Measurements from ENCODE around the gene AP3D1. TPM values are rescaled to one million over a fixed set of nuclear protein-coding genes. Genes with fewer than 3 reads are reported as not detected.
A peak's percentile ranks its signal among the peaks of the same experiment; 100 is the strongest.
"Not testable (repeated sequence)": the region's sequence is repeated elsewhere in the genome, so short reads cannot be mapped to it uniquely, and the experiment has no call there.

Gene AP3D1
- total RNA-seq, 1 donor from 2014 or later, result 109 TPM

- intact Hi-C loops (cut with DNase I), result no loop called here
Measured at GRCh38 chr19:2097886-2098327, 53.5 kb downstream of the AP3D1 start.

GRCh38 chr19:2097203-2097885, 54.0 kb downstream of the AP3D1 start:
- no peaks in the 10 kb centered on the region for H3K27me3 ChIP-seq
- H3K4me3 ChIP-seq, result peak overlapping the region; percentile 41
- DNase-seq (no peak), ATAC-seq (no peak)
- no peak for TF ChIP-seq CTCF (IDR thresholded peaks at IDR 0.05)
- no peaks in the 10 kb centered on the region for H3K9me3 ChIP-seq
- peak overlapping the region; percentile 39 for H3K27ac ChIP-seq
- peaks cover 36% of the 10 kb centered on the region for H3K36me3 ChIP-seq
- intact Hi-C loops (cut with DNase I), result no loop called here
- H3K4me1 ChIP-seq, result peaks cover 37% of the 10 kb centered on the region

More at GRCh38 chr19:2097886-2098327, 53.5 kb downstream of the AP3D1 start:
- Histone ChIP-seq H3K4me1 (peaks cover 32% of the 10 kb centered on the region), H3K27ac (no peak overlapping the region), H3K4me3 (no peak overlapping the region), H3K9me3 (no peaks in the 10 kb centered on the region), H3K27me3 (no peaks in the 10 kb centered on the region), H3K36me3 (peaks cover 42% of the 10 kb centered on the region)
- ATAC-seq (no peak), DNase-seq (no peak)
- TF ChIP-seq CTCF (IDR thresholded peaks at IDR 0.05), result no peak

- Histone ChIP-seq H3K27me3 (no peaks in the 10 kb centered on the region), H3K9me3 (no peaks in the 10 kb centered on the region), H3K4me3 (peak within 1 kb of the TSS; percentile 83), H3K36me3 (peaks cover 29% of the 10 kb centered on the region), H3K27ac (peak within 1 kb of the TSS; percentile 96), H3K4me1 (peaks cover 44% of the 10 kb centered on the region)
- peak; percentile 90 for ATAC-seq
- DNase-seq, result peak; percentile 100
- peak; percentile 56 for TF ChIP-seq CTCF (IDR thresholded peaks at IDR 0.05)
- intact Hi-C loops (cut with DNase I), result no loop called here
Measured at GRCh38 chr19:2096480-2097202, 54.7 kb downstream of the AP3D1 start, which contains the start of gene IZUMO4. TSS of gene IZUMO4 (plus strand) at chr19:2096915. CDS start at chr19:2096946, 31 bp downstream.

- no peaks in the 10 kb centered on the region for H3K9me3 ChIP-seq
- peak; percentile 78 for ATAC-seq
- H3K27ac ChIP-seq, result peak within 1 kb of the TSS; percentile 96
- no peaks in the 10 kb centered on the region for H3K27me3 ChIP-seq
- TF ChIP-seq CTCF (IDR thresholded peaks at IDR 0.05), result peak; percentile 34
- peaks cover 23% of the 10 kb centered on the region for H3K36me3 ChIP-seq
- intact Hi-C loops (cut with DNase I), result no loop called here
- peak within 1 kb of the TSS; percentile 83 for H3K4me3 ChIP-seq
- peaks cover 49% of the 10 kb centered on the region for H3K4me1 ChIP-seq
- DNase-seq, result peak; percentile 97
Measured at GRCh38 chr19:2096034-2096479, 55.3 kb downstream of the AP3D1 start, which contains the start of gene MOB3A. TSS of gene MOB3A (minus strand) at chr19:2096326. CDS start at chr19:2078560, 17,766 bp downstream.

GRCh38 chr19:2091926-2092525, 59.3 kb downstream of the AP3D1 start:
- H3K27me3 ChIP-seq; intact Hi-C loops (cut with DNase I); ATAC-seq; H3K9me3 ChIP-seq; DNase-seq; H3K36me3 ChIP-seq; H3K4me3 ChIP-seq: not testable (repeated sequence)
- Histone ChIP-seq H3K27ac (peak overlapping the region; percentile 60), H3K4me1 (peaks cover 78% of the 10 kb centered on the region)

- peak overlapping the region; percentile 60 for H3K27ac ChIP-seq
- no peak overlapping the region for H3K4me3 ChIP-seq
- H3K4me1 ChIP-seq, result peaks cover 82% of the 10 kb centered on the region
- intact Hi-C loops (cut with DNase I), result no loop called here
- DNase-seq, result no peak
- no peaks in the 10 kb centered on the region for H3K9me3 ChIP-seq
- no peaks in the 10 kb centered on the region for H3K27me3 ChIP-seq
- no peak for TF ChIP-seq CTCF (IDR thresholded peaks at IDR 0.05)
- H3K36me3 ChIP-seq, result peaks cover 11% of the 10 kb centered on the region
- no peak for ATAC-seq
Measured at GRCh38 chr19:2089727-2090053, 61.7 kb downstream of the AP3D1 start.

All from upper lobe of right lung (tissue), 1 donor.